Tibial nerve (tissue), 3 donors: ENCODE data around the gene ANO1.

Source experiments
- CTCF ChIP-seq, 5 experiments: fragments of 200-600 bp in 3 of 5; fragments of 450-650 bp in 2 of 5; sonication (generic) in 3 of 5; IDR thresholded peaks; one replicate each; pipeline ENCODE4 v1.5.1; 2016 to 2019; ENCODE audit warnings: antibody characterized with exemption in 5 of 5, mild to moderate bottlenecking in 3 of 5, moderate library complexity in 2 of 5
- POLR2A ChIP-seq, 2 donors: fragments of 450-650 bp; IDR thresholded peaks; one replicate each; pipeline ENCODE4 v1.6.1; 2017; ENCODE audit warnings: antibody characterized with exemption in 2 of 2, mild to moderate bottlenecking in 2 of 2, moderate library complexity in 2 of 2

DNA sequence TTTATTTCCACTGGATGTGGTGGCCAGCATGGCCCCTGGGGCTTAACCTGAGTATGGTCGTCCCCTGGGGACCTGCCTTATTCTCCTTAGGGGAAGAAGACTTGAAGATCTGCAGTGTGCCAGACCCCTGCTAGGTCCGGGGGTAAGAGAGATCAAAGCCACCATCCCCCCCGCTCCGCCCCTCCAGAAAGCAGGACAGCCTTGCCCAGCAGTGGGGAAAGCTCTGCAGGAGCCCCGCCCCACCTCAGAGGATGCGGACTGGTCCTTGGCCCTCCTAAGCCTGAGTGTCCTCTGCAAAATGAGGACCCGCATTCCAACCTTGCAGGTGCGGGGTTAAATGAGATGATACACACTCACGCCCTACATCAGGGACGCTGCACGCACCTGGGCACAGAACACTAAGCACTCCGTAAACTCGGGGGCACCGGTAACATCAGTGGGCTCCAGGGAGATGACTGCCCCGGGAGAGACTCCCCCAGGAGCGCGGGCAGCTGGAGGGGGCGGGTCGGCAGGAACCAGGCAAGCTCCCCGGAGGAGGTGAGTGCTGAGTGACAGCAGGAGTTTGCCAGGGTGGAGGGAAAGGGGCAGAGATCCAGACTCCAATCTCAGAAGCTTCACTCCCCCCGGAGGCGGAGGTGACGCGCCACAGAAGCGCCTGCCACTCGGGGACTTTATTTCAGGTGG, 564 bp upstream of the ANO1 start:
- TF ChIP-seq CTCF (IDR thresholded peaks at IDR 0.05) (no peak), POLR2A (IDR thresholded peaks at IDR 0.05) (no peak)
